Esophagus muscularis mucosa (tissue), 4 donors: ENCODE data around the gene PARG. TPM values are rescaled to one million over a fixed set of nuclear protein-coding genes. Genes with fewer than 3 reads are reported as not detected.
"Not testable (repeated sequence)": the region's sequence is repeated elsewhere in the genome, so short reads cannot be mapped to it uniquely, and the experiment has no call there.

Experiments
- DNase-seq: peaks from one replicate; pipeline ENCODE4 v3.0.0-alpha.2; 2017; ENCODE audit errors: extremely low spot score
- H3K27ac ChIP-seq, 4 donors: fragments of 200-600 bp; sonication (generic); replicated peaks in 1 of 4; 1 replicate in 3 of 4; 2 replicates in 1 of 4; pipeline ENCODE4 v1.5.1; 2016 to 2019; ENCODE audit warnings: mild to moderate bottlenecking in 1 of 4
- H3K27me3 ChIP-seq, 4 donors: fragments of 200-600 bp; sonication (generic); one replicate each; pipeline versions ENCODE4 v1.5.1 to v1.6.0; 2016 to 2019
- H3K36me3 ChIP-seq, 4 donors: fragments of 200-600 bp; sonication (generic); one replicate each; pipeline ENCODE4 v1.5.1; 2016 to 2019
- H3K4me1 ChIP-seq, 4 donors: fragments of 200-600 bp; sonication (generic); one replicate each; pipeline ENCODE4 v1.5.1; 2016 to 2019
- H3K4me3 ChIP-seq, 4 donors: fragments of 200-600 bp; sonication (generic); 1 replicate in 2 of 4; 2 replicates in 2 of 4; pipeline ENCODE4 v1.5.1; 2016 to 2019; ENCODE audit warnings: mild to moderate bottlenecking in 4 of 4, moderate library complexity in 1 of 4
- H3K9me3 ChIP-seq, 4 donors: fragments of 200-600 bp; sonication (generic); 1 replicate in 3 of 4; 2 replicates in 1 of 4; pipeline ENCODE4 v1.5.1; 2016 to 2019
- WGBS: methylation state at CpG from one replicate; pipeline ENCODE4 v1.1.5; 2018; 5-methylcytosine and 5-hydroxymethylcytosine counted together
- intact Hi-C: fragments of 100-400 bp; cut with DNase I; formaldehyde crosslinking; loops from one replicate; pipeline ENCODE4 v1.15.1; 2023
- total RNA-seq, 4 donors: library from RNA; depleted of rRNA; stranded (reverse); fragments of >200 nt; gene quantifications; one replicate each; pipeline versions ENCODE4 v1.1.0 to v1.2.1, GENCODE V29; 2016

Gene PARG
- total RNA-seq, 4 donors from 2014 or later: 20.9 to 30.7 (median 23.7) TPM

DNA sequence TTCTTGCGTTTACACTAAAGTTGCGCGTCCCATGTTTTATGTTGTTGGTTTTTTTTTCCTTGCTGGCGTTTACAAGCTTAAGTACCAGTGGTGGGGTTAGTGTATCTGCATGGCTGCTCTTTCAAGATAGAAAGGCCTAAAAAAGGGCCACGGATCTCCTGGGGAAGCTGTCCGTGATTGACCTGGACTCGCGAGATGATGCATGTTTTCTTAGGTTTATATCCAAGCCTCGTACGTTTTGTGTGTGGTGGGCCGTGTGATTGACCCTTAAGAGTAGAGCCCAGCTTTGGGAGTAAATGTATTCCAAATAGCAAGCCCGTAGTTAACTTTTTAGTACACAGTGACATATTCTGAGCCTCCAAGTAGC lies 495 bp upstream of the PARG start:
- H3K27ac ChIP-seq: peak overlapping the region; percentile 72 to 85 (median 76)
- not testable (repeated sequence) for DNase-seq

DNA sequence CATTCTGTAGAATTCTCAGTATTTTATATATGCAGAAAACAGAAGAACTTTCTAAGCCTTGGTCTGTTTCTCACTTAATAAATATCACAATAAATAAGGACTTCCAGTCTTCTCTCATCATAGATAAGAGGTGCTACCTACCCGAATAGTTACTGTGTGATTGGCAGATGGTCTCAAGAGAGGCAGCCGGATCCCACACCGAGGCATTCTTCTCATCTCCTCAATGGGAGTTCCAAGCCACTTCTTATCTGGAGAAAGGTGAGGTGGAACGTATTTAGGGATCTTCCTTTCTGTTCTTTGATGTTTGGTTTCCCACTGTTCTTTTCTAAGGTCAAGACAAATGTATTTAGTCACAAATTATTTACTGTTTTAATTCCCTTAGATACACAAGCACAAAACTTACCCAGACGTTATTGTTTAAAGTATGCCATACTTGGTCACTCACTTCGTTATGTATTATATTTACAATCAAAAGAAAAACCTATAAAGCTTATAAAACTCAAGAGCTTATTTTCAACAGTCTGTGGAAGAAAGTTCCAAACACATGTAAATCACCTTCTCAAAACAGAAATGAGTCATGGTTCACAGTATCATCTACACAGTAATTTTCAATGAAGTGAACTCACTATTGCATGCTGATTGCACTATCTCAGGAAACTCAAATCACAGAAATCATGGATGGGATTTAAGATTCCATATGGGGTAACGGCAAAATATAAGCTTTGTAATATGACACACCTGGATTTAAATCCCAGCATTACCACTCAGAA lies 9.7 kb downstream of the PARG start:
- H3K36me3 ChIP-seq: peaks cover 0 to 28% (median 5%) of the 10 kb centered on the region in 4 donors
- H3K4me3 ChIP-seq, H3K27ac ChIP-seq, intact Hi-C loops, DNase-seq, H3K4me1 ChIP-seq, H3K9me3 ChIP-seq, H3K27me3 ChIP-seq: not testable (repeated sequence)
- 91% methylated on average over 7 of the region's 7 CpGs for WGBS

More for the DNA sequence above, 495 bp upstream of the PARG start:
- Histone ChIP-seq H3K36me3 (peaks cover 0 to 17% (median 6%) of the 10 kb centered on the region in 4 donors), H3K4me1 (peaks cover 19 to 36% (median 31%) of the 10 kb centered on the region in 4 donors), H3K4me3 (peak overlapping the region; percentile 82 to 90 (median 86))
- 0% methylated on average over 12 of the region's 12 CpGs for WGBS
- H3K9me3 ChIP-seq, intact Hi-C loops, H3K27me3 ChIP-seq: not testable (repeated sequence)

DNA sequence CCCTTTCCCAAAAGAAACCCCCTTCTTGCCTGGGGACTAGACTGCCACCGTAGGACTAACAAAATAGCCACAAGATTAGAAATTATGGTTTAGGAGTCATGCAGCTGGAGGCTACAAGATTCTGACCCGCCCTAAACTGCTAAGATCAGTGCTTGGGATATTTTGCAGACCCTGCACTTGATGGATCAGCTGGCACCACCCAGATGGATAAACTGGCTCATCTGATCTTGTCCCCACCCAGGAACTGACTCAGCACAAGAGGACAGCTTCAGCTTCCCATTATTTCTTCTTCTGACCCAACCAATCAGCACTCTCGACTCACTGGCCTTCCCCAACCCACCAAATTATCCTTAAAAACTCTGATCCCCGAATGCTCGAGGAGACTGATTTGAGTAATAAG lies 10.6 kb downstream of the PARG start:
- H3K27me3 ChIP-seq, H3K9me3 ChIP-seq, H3K4me1 ChIP-seq, H3K27ac ChIP-seq, DNase-seq, intact Hi-C loops, H3K4me3 ChIP-seq: not testable (repeated sequence)
- whole genome bisulfite sequencing: 66% methylated on average over 5 of the region's 5 CpGs
- H3K36me3 ChIP-seq: peaks cover 0 to 35% (median 8%) of the 10 kb centered on the region in 4 donors

DNA sequence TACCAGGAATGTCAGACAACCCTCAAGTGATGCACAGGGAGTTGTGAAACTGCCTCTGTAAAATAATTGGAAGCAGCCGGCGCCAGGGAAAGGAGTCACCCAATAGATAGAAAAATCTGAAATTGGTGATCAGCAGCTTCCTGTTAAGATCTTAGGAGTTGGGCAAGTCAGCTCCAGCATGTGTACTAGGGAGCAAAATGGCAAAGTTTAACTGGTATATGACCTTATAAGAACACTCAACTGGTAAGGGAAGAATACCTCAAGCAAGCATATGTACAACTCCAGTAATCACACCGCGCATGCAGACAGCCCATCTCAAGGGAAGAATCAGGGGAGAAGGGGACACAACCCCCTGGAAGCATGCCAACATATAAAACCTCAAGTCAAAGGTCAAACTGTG lies 18.3 kb downstream of the PARG start:
- H3K9me3 ChIP-seq, H3K27me3 ChIP-seq, H3K27ac ChIP-seq, DNase-seq, intact Hi-C loops, H3K4me3 ChIP-seq, H3K4me1 ChIP-seq: not testable (repeated sequence)
- peaks cover 7 to 46% (median 24%) of the 10 kb centered on the region in 4 donors for H3K36me3 ChIP-seq
- WGBS: 92% methylated on average over 2 of the region's 4 CpGs

DNA sequence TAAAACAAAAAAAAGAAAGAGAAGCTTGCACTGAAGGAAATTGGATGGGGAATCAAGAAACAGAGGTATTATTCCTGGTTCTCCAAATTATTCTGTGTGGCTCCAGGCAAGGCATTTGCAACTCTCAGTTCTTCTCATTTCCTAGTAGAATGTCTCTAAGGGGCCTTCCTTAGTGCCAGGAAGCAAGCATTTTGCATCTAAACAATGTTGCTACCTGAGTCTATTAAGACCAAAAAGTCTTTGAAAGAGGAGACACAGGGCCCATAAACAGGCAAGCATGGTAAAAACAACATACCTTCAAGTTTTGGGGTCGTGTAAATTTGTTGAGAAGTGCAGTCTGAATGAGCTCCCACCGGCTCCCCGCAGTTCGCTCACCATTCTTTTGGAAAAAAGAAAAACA lies 19.8 kb downstream of the PARG start:
- H3K9me3 ChIP-seq, H3K27ac ChIP-seq, H3K4me3 ChIP-seq, H3K27me3 ChIP-seq, H3K4me1 ChIP-seq, DNase-seq, intact Hi-C loops: not testable (repeated sequence)
- WGBS: 80% methylated on average over 4 of the region's 4 CpGs
- peaks cover 4 to 41% (median 22%) of the 10 kb centered on the region in 4 donors for H3K36me3 ChIP-seq

DNA sequence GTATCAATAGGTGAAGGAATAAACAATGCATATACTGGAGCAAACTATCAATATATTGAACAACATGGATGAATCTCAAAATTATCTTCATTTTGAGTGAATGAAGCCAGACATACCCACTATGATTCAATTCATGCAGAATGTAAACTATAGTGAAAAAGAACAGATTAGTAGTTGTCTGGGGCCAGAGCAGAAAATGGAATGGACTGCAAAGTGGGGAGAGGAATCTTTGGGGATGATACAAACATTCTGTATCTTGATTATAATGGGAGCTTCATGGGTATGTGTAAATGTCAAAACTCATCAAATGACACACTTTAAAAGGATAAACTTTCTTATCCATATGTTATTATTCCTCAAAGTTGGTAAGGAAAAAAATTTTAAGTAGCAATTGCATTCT lies 23.9 kb downstream of the PARG start:
- H3K9me3 ChIP-seq, H3K27ac ChIP-seq, H3K4me1 ChIP-seq, H3K27me3 ChIP-seq, intact Hi-C loops, H3K4me3 ChIP-seq, DNase-seq: not testable (repeated sequence)
- peaks cover 4 to 36% (median 16%) of the 10 kb centered on the region in 4 donors for H3K36me3 ChIP-seq

DNA sequence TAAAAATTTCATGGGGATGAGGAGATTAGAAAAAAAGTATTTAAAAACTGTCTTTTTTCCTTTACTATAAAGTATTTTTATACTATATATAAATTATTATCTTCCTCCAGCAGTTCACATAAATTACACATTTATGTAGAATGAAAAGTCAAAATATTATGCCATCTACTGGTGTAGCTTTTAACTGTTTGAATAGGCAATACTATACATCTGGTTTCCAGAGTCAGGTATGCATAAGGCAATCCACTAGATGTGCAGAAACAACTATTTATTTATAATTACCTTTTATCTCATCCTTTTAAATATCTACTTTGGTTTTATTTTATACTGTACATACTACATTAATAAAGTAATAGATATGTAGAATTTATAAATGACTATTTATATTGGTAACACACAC lies 25.4 kb downstream of the PARG start:
- DNase-seq, H3K27me3 ChIP-seq, H3K4me1 ChIP-seq, H3K9me3 ChIP-seq, H3K4me3 ChIP-seq, H3K27ac ChIP-seq, intact Hi-C loops: not testable (repeated sequence)
- peaks cover 0 to 37% (median 8%) of the 10 kb centered on the region in 4 donors for H3K36me3 ChIP-seq

DNA sequence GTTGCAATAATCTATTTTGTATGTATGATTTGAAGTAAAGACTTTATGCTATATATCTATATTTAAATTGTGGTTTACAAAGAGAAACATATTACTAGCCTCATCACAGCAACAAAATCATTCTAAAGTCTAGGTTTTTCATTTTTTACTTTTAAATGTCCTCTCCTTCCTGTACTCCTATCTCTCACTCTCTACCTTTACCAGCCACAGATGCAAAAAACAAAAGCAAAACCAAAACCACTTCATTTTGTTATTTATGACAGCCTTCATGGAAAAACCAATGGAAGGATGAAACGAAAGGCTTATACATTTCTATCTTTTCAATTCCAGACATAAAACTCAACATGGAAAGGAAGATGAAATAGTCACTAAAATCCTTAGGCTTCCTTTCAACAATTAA lies 31.5 kb downstream of the PARG start:
- H3K27ac ChIP-seq, H3K4me1 ChIP-seq, H3K9me3 ChIP-seq, H3K27me3 ChIP-seq, H3K4me3 ChIP-seq, DNase-seq, intact Hi-C loops: not testable (repeated sequence)
- no CpG with 5 or more reads among the region's 1 CpG for WGBS
- H3K36me3 ChIP-seq: peaks cover 0 to 13% (median 0%) of the 10 kb centered on the region in 4 donors

DNA sequence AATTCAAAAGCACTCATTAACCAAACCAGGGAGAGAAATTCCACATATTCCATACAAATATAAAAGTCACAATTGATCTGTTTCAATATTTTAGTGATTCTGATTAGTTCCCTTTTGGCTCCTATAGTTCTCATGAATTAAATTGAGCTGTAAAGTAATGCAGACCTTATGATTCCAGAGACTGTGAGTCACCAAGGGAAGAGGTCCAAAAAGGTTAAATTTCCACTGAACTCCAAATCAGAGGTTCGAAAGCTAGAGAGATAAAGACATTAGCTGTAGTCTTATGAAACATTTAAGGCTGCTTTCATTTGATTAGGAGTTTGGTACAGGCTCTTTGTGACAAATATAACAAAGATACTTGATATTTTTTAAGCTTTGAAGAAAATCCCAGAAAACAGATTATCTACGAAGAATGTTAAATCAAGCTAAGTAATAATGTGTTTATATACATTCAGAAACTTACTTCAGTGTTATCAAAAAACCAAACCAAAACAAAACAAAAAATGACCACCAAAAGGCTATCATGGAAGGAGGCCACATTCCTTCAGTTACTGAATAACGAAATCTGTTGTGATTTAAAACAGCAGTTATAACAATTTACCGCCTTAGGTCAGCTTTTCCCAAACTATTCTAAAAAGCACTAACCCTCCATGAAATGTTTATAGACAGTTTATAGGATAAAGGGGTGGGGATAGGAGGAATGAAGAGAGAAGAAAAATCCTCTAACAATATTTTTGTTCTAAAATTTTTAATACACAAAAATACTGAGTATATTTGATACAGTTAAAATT lies 33.3 kb downstream of the PARG start:
- 81% methylated on average over 4 of the region's 4 CpGs for WGBS
- DNase-seq, intact Hi-C loops, H3K4me1 ChIP-seq, H3K27ac ChIP-seq, H3K27me3 ChIP-seq, H3K4me3 ChIP-seq, H3K9me3 ChIP-seq: not testable (repeated sequence)
- H3K36me3 ChIP-seq: peaks cover 0 to 19% (median 0%) of the 10 kb centered on the region in 4 donors

DNA sequence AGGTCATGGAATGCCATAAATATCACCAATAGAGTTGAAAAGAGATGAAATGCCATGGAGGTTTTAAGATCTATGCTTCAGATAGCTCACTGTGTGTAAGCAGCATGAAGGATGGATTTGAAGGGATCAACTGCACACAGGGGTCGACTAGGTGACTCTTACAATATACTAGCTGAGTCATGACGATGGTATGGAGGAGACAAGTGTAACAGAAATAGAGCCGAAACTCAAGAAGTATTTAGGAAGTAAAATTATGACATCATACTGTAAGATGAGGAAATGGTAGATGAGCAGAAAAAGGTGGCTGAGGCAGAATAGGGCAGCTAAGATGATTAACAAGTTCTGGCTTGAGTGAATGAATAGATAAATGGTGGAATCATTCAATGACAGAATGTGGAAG lies 38.0 kb downstream of the PARG start:
- 86% methylated on average over 3 of the region's 3 CpGs for WGBS
- H3K9me3 ChIP-seq, H3K4me3 ChIP-seq, intact Hi-C loops, DNase-seq, H3K27ac ChIP-seq, H3K36me3 ChIP-seq, H3K4me1 ChIP-seq, H3K27me3 ChIP-seq: not testable (repeated sequence)

DNA sequence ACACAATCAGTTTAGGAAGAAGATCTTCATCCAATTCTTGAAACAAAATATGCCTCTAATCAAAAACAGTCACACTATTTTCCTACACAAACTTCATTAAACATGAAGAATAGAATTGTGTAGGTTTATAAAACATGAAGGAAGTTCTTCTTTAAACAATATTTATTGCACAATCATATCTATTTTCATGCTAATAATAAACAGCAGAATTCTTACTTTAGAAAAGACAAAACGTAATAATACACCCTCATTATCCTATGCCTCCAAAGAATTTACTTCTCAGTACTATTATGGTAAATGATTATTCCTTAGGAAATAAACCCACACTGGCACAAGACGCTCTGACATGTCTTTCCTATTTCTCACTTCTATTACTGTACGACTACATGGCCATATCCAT lies 41.4 kb downstream of the PARG start:
- DNase-seq, H3K27ac ChIP-seq, H3K36me3 ChIP-seq, H3K4me1 ChIP-seq, intact Hi-C loops, H3K4me3 ChIP-seq, H3K27me3 ChIP-seq, H3K9me3 ChIP-seq: not testable (repeated sequence)
- 86% methylated on average over 3 of the region's 3 CpGs for WGBS

DNA sequence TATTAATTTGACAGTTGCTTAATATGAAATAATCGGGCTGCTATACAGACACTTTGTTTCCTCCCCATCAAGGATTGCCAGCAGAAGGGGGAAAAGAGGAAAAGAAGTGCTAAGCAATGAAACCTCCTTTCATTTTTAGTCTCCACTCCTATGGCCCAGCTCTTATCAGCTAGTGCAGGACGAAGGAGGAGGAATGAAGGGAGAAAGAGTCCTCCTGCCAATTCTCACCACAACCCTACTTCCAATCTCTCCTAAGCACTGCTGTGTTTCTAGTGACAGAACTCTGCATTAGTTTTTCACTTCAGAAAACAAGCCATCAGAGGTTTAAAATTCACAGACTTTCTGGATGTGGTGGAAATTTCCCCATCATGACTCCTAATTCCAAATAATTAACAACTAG lies 41.8 kb downstream of the PARG start:
- H3K4me3 ChIP-seq, H3K4me1 ChIP-seq, H3K27me3 ChIP-seq, DNase-seq, H3K27ac ChIP-seq, H3K36me3 ChIP-seq, intact Hi-C loops, H3K9me3 ChIP-seq: not testable (repeated sequence)
- WGBS: 78% methylated on average over 1 of the region's 2 CpGs

DNA sequence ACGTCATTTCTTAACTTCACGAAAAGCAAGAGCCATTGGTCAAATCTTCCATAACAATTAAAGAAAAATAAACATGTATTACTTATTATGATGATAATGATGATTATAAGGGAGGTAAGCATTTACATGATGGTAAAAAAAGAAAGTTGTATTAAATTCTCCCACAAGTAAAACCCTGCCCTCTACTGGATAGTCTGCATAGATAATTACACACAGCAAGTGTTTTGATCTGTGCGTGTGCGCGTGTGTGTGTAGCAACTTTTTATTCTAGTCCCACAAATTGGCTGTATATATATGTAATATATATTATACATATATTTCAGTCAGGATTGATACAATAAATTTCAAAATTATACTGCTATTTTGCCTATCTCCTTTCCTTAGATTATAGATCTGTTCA lies 51.8 kb downstream of the PARG start:
- DNase-seq, H3K36me3 ChIP-seq, H3K4me3 ChIP-seq, H3K4me1 ChIP-seq, intact Hi-C loops, H3K9me3 ChIP-seq, H3K27ac ChIP-seq, H3K27me3 ChIP-seq: not testable (repeated sequence)
- WGBS: 98% methylated on average over 5 of the region's 5 CpGs
